GM12878 (cell line): ENCODE data around the gene FILIP1L. TPM values are rescaled to one million over a fixed set of nuclear protein-coding genes. Genes with fewer than 3 reads are reported as not detected.

Source experiments
- BACH1 ChIP-seq: fragments of 450-650 bp; IDR thresholded peaks from 2 replicates; pipeline ENCODE4 v1.6.1; 2017; ENCODE audit warnings: mild to moderate bottlenecking, borderline replicate concordance
- CEBPB ChIP-seq, 2 experiments: fragments of 150-350 bp in 1 of 2; IDR thresholded peaks; 2 replicates each; pipeline ENCODE4 v1.6.1; 2012 to 2014; ENCODE audit warnings: low read depth in 2 of 2, low read length in 2 of 2, borderline replicate concordance in 1 of 2, inconsistent platforms in 1 of 2
- GABPA ChIP-seq: IDR thresholded peaks from 2 replicates; pipeline ENCODE4 v1.6.1; 2014; ENCODE audit warnings: antibody characterized with exemption, low read depth, mild to moderate bottlenecking, inconsistent platforms
- MYB ChIP-seq: fragments of 150-350 bp; IDR thresholded peaks from 2 replicates; pipeline ENCODE4 v1.6.1; 2014; ENCODE audit warnings: mild to moderate bottlenecking, low read depth, low read length, borderline replicate concordance
- POLR2AphosphoS5 ChIP-seq: IDR thresholded peaks from 2 replicates; pipeline ENCODE4 v1.6.1; 2011; ENCODE audit warnings: mild to moderate bottlenecking, low read length, inconsistent platforms
- RAD51 ChIP-seq: fragments of 450-650 bp; IDR thresholded peaks from 2 replicates; pipeline ENCODE4 v1.6.1; 2016; ENCODE audit warnings: moderate library complexity, mild to moderate bottlenecking, inconsistent platforms
- RB1 ChIP-seq: fragments of 450-650 bp; formaldehyde crosslinking; IDR thresholded peaks from 2 replicates; pipeline ENCODE4 v1.6.1; 2017; ENCODE audit warnings: mild to moderate bottlenecking, borderline replicate concordance
- SRF ChIP-seq, 2 experiments: IDR thresholded peaks; 2 replicates each; pipeline ENCODE4 v1.6.1; 2011; ENCODE audit warnings: low read depth in 2 of 2, low read length in 2 of 2, mild to moderate bottlenecking in 1 of 2, moderate library complexity in 1 of 2
- polyA plus RNA-seq, 11 experiments: library from polyadenylated mRNA; depleted of rRNA in 4 of 11; unstranded in 6 of 11; stranded (reverse) in 5 of 11; fragments of >200 nt; fragmentation: Nextera tagmentation in 4 of 11; fragmentation: Illumina TruSeq in 1 of 11; extraction: Ambion mirVana in 4 of 11; extraction: Trizol in 1 of 11; gene quantifications; 1 replicate in 1 of 11; 2 replicates in 10 of 11; pipeline versions ENCODE4 v1.2.1 to v1.2.3, GENCODE V29; 2011 to 2016; ENCODE audit warnings: inconsistent platforms in 2 of 11, missing spikeins in 2 of 11, low read depth in 1 of 11
- total RNA-seq, 4 experiments: library from RNA; depleted of rRNA in 3 of 4; stranded (reverse); fragments of >200 nt in 3 of 4; fragmentation: Illumina TruSeq in 1 of 4; extraction: Trizol in 1 of 4; gene quantifications; 2 replicates each; pipeline versions ENCODE4 v1.2.1 to v1.2.3, GENCODE V29; 2013 to 2021
- TF ChIP-seq, protein P1 (sequence below): IDR thresholded peaks from 2 replicates; pipeline ENCODE4 v1.6.1; 2012; ENCODE audit warnings: improper control_type of control experiment, low read depth, low read length; ENCODE audit not compliant: insufficient replicate concordance
- TF ChIP-seq, protein P2 (sequence below): IDR thresholded peaks from 2 replicates; pipeline ENCODE4 v1.6.1; 2011; ENCODE audit warnings: mild to moderate bottlenecking, low read depth, low read length, moderate library complexity; ENCODE audit not compliant: insufficient replicate concordance
- TF ChIP-seq, protein P3 (sequence below): fragments of 450-650 bp; IDR thresholded peaks from 2 replicates; pipeline ENCODE4 v1.6.1; 2018; ENCODE audit warnings: mild to moderate bottlenecking, low read depth, moderate library complexity; ENCODE audit not compliant: partially characterized antibody

The FILIP1L gene
- total and polyA plus RNA-seq, 10 of the 15 experiments (the other 5 are each of a cell fraction or from before 2014, with no cell fraction given) = 0.24 to 6.1 (median 3.5) TPM

DNA sequence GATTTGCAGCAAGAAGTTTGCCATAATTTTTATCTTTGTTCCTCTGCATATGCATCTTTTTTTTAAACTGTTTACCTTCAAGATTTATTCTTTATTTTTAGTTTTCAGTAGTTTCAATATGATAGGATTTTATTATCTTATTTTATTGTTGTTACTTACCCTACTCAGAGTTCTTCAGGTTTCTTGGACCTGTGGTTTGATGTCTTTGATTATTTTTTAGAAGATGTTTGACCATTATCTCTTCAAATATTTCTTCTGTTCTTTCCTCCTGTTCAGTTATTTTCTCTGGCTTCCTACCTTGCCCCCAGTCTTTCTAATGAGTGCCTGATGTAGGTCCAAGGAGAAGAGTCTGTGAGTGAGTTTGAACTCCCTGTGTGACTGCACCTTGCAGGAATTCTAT is 137.7 kb downstream of the FILIP1L start (continued):
- TF ChIP-seq, protein P1, sequence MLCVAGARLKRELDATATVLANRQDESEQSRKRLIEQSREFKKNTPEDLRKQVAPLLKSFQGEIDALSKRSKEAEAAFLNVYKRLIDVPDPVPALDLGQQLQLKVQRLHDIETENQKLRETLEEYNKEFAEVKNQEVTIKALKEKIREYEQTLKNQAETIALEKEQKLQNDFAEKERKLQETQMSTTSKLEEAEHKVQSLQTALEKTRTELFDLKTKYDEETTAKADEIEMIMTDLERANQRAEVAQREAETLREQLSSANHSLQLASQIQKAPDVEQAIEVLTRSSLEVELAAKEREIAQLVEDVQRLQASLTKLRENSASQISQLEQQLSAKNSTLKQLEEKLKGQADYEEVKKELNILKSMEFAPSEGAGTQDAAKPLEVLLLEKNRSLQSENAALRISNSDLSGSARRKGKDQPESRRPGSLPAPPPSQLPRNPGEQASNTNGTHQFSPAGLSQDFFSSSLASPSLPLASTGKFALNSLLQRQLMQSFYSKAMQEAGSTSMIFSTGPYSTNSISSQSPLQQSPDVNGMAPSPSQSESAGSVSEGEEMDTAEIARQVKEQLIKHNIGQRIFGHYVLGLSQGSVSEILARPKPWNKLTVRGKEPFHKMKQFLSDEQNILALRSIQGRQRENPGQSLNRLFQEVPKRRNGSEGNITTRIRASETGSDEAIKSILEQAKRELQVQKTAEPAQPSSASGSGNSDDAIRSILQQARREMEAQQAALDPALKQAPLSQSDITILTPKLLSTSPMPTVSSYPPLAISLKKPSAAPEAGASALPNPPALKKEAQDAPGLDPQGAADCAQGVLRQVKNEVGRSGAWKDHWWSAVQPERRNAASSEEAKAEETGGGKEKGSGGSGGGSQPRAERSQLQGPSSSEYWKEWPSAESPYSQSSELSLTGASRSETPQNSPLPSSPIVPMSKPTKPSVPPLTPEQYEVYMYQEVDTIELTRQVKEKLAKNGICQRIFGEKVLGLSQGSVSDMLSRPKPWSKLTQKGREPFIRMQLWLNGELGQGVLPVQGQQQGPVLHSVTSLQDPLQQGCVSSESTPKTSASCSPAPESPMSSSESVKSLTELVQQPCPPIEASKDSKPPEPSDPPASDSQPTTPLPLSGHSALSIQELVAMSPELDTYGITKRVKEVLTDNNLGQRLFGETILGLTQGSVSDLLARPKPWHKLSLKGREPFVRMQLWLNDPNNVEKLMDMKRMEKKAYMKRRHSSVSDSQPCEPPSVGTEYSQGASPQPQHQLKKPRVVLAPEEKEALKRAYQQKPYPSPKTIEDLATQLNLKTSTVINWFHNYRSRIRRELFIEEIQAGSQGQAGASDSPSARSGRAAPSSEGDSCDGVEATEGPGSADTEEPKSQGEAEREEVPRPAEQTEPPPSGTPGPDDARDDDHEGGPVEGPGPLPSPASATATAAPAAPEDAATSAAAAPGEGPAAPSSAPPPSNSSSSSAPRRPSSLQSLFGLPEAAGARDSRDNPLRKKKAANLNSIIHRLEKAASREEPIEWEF = no peak
- TF ChIP-seq GABPA = no peak
- TF ChIP-seq, protein P2, sequence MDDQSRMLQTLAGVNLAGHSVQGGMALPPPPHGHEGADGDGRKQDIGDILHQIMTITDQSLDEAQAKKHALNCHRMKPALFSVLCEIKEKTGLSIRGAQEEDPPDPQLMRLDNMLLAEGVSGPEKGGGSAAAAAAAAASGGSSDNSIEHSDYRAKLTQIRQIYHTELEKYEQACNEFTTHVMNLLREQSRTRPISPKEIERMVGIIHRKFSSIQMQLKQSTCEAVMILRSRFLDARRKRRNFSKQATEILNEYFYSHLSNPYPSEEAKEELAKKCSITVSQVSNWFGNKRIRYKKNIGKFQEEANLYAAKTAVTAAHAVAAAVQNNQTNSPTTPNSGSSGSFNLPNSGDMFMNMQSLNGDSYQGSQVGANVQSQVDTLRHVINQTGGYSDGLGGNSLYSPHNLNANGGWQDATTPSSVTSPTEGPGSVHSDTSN = no peak
- no peak for TF ChIP-seq MYB
- no peak for TF ChIP-seq RAD51
- TF ChIP-seq, protein P3, sequence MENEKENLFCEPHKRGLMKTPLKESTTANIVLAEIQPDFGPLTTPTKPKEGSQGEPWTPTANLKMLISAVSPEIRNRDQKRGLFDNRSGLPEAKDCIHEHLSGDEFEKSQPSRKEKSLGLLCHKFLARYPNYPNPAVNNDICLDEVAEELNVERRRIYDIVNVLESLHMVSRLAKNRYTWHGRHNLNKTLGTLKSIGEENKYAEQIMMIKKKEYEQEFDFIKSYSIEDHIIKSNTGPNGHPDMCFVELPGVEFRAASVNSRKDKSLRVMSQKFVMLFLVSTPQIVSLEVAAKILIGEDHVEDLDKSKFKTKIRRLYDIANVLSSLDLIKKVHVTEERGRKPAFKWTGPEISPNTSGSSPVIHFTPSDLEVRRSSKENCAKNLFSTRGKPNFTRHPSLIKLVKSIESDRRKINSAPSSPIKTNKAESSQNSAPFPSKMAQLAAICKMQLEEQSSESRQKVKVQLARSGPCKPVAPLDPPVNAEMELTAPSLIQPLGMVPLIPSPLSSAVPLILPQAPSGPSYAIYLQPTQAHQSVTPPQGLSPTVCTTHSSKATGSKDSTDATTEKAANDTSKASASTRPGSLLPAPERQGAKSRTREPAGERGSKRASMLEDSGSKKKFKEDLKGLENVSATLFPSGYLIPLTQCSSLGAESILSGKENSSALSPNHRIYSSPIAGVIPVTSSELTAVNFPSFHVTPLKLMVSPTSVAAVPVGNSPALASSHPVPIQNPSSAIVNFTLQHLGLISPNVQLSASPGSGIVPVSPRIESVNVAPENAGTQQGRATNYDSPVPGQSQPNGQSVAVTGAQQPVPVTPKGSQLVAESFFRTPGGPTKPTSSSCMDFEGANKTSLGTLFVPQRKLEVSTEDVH = no peak
- TF ChIP-seq RB1 = no peak
- TF ChIP-seq SRF (IDR thresholded peaks at IDR 0.05; ENCODE audit: low read depth in 2 of 2, low read length in 2 of 2) = no peak
- no peak for TF ChIP-seq BACH1
- TF ChIP-seq POLR2AphosphoS5 = no peak
- TF ChIP-seq CEBPB (IDR thresholded peaks at IDR 0.05; ENCODE audit: borderline replicate concordance in 1 of 2, low read depth in 2 of 2, low read length in 2 of 2) = no peak
